NCI-H460 (cell line): Measurements from ENCODE around the gene UBE2C. TPM values are rescaled to one million over a fixed set of nuclear protein-coding genes. Genes with fewer than 3 reads are reported as not detected.
"Not testable (repeated sequence)": the region's sequence is repeated elsewhere in the genome, so short reads cannot be mapped to it uniquely, and the experiment has no call there.

Experiments
- DNase-seq: peaks from one replicate; pipeline ENCODE4 v3.0.0-alpha.2; 2016; ENCODE audit warnings: low read depth; ENCODE audit errors: extremely low read depth
- total RNA-seq: library from RNA; depleted of rRNA; stranded (reverse); fragments of >200 nt; shearing (Covaris generic); gene quantifications from 2 replicates; pipeline ENCODE4 v1.2.3, GENCODE V29; 2014

The UBE2C gene
- total RNA-seq, 1 experiment from 2014 or later: 179 TPM

DNA sequence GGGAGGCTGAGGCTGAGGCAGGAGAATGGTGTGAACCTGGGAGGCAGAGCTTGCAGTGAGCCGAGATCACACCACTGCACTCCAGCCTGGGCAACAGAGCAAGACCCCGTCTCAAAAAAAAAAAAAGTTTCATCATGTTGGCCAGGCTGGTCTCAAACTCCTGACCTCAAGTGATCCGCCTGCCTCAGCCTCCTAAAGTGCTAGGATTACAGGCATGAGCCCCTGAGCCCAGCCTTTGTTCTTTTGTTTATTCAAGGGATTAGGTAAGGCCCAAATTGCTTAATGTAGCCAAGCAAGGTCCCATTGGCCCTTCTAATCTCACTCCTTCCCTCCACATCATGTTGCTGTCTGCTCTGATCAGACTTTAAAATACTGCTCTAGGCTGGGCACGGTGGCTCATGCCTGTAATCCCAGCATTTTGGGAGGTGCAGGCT is 17.2 kb downstream of the UBE2C start:
- DNase-seq: not testable (repeated sequence)

DNA sequence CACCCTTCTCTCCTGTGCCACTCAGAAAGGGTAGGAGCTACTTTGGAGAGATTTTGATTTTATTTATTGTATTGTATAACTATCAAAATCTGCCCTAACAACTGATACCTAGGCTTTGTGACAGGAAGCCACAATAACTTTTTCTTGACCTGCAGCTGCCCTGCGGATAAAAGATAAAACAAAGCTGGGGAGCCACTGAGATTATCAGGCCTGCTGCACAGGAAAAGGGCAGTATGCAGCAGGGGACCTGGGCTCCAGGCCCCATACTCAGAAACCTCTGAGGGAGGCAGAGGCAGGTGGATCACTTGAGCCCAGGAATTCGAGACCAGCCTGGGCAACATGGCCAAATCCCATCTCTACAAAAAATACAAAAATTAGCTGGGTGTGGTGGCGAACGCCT is 20.2 kb downstream of the UBE2C start:
- DNase-seq: no peak

DNA sequence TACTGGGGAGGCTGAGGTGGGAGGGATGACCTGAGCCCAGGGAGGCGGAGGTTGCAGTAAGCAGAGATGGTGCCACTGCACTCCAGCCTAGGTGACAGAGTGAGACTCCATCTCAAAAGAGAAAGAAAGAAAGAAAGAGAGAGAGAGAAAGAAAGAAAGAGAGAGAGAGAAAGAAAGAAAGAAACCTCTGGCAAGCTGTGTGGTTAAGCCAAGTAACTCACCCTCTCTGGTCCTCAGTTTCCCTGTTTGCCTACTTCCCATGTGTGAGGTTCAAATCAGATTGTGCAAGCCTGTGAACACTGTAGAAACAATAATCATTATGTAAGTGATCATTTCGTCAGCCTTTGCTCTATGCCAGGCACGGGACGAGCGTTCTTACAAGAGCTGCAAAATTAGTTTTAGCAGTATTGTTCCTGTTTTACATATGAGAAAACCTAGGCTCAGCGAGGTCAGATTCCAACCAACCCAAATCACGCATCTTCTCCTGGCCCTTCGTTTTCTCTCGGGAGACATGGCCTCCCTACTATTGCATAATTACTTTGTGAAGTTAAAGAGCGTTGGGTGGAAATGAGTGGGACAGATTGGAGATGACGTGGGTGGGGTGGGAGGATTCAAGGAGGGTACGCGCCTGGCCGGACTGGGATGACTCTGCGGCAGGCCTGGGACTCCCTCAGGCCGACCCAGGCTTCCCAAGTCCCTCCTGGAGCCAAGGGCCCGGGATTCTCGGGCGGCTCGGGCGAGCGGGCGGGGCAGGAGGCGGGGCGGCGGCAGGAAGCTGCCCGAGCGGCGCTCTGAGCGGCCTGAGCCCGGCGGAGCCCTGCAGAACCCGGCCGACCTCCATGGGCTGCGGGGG is 20.8 kb downstream of the UBE2C start, which contains the start of gene SNX21:
SNX21 (plus strand) TSS at position 770 of the 853 bp plus-strand sequence. CDS start 121 bp downstream, outside the sequence.
- peak; percentile 70 for DNase-seq

DNA sequence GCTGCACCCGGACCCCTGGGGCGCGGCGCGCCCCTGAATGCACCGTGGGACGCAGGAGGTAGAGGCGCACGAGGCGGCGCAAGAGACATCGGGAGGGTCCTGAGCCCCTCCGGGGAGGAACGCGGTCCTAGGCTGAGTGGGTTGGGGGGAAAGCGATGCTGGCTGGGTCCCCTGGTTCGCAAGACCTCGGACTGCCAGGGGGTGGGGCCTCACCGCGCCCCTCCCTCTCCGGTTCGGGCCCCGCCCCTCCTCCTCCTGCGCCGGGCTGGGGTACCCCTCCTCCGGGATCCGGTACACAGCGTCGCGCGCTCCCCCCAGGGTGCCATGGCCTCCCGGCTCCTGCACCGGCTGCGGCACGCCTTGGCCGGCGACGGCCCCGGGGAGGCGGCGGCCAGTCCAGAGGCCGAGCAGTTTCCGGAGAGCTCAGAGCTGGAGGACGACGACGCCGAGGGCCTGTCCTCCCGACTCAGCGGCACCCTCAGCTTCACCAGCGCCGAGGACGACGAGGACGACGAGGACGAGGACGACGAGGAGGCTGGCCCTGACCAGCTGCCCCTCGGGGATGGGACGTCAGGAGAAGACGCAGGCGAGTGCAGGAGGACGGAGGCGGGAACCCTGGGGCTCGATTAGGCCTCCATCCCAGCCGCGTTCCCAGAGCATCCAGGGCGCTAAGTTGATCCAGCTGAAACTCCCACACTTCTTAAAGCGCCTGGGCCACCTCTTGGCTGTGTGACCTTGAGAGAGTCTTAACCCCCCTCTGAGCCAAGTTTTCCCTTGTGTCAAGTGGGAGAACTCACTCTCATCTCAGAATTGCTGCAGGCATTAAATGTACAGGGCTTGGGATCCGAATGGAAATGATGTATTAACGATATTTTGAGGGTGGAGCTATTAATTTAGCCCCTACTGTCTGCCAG is 21.7 kb downstream of the UBE2C start:
- DNase-seq: peak; percentile 47

DNA sequence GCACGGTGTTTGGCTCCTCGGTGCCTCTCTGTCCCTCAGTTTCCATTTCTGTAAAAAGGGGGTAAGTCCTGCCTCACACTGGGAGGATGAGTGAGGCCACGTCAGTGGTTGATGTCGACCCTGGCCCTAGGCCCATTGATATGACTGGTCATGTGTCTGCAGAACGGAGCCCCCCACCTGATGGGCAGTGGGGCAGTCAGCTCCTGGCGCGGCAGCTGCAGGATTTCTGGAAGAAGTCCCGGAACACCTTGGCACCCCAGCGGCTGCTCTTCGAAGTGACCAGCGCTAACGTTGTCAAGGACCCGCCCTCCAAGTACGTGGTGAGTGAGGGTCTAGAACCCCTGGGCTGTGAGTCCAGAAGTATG is 22.3 kb downstream of the UBE2C start:
- no peak for DNase-seq

DNA sequence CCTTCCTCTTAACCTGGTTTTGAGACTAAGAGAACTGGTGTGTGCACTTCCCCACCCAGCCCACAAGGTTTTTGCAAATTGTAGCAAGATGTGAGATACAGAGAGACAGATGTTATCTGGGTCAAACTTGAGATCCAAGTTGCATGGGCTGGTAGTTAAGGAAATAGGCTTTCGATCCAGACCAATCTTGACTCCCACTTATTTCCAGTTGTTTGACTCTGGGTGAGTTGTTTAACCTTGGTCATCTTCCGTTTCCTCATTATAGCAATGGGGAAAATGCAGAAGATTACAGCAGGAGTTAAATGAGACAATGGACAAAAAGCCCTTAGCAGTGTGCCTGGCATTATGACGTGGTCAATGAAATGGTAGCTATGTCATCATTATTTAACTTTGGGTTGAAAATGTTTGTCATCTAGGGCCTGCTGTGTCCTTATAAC is 22.9 kb downstream of the UBE2C start:
- DNase-seq: no peak

DNA sequence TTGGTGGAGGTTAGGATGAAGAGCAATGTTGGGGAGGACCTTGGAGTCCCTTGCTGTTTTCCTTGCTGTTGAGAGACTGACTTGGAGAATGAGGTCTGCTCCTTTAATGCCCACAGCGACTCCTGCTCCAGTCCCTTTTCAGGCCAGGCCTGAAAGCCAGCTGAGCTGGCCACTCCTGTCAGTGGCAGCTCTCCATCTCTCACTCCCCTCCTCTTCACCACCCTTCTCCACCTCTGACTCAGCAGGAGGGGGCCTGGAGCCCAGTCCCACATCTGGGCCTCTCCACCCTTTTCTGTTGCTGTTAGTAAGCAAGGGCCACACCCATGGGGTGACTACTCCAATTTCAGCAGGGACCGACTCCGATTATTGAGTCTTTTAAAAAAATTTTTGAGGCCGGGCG is 23.4 kb downstream of the UBE2C start:
- no peak for DNase-seq

DNA sequence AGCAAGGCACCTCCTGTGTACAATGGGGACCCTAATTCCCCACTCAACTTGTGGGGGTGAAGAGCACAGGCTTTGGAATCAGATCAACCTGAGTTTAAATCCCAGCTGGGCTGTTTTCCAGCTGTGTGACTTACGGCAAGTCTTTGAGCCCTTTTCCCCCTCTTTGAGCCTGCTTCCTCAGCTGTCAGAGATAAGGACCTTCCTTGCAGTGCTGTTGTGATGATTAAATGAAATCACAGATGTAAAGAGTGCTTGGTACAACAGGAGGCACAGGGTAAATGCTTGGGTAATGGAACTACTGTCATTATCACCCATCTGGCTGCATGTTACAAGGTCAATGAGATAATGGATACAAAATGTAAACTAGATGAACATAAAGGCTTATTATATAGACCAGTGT is 24.4 kb downstream of the UBE2C start:
- DNase-seq: no peak

DNA sequence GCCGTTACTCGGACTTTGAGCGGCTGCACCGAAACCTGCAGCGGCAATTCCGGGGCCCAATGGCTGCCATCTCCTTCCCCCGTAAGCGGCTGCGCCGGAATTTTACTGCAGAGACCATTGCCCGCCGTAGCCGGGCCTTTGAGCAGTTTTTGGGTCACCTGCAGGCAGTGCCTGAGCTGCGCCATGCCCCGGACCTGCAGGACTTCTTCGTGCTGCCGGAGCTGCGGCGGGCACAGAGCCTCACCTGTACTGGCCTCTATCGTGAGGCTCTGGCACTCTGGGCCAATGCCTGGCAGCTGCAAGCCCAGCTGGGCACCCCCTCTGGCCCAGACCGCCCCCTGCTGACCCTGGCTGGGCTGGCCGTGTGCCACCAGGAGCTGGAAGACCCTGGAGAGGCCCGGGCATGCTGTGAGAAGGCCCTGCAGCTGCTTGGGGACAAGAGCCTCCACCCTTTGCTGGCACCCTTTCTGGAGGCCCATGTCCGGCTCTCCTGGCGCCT is 28.3 kb downstream of the UBE2C start:
- no peak for DNase-seq

DNA sequence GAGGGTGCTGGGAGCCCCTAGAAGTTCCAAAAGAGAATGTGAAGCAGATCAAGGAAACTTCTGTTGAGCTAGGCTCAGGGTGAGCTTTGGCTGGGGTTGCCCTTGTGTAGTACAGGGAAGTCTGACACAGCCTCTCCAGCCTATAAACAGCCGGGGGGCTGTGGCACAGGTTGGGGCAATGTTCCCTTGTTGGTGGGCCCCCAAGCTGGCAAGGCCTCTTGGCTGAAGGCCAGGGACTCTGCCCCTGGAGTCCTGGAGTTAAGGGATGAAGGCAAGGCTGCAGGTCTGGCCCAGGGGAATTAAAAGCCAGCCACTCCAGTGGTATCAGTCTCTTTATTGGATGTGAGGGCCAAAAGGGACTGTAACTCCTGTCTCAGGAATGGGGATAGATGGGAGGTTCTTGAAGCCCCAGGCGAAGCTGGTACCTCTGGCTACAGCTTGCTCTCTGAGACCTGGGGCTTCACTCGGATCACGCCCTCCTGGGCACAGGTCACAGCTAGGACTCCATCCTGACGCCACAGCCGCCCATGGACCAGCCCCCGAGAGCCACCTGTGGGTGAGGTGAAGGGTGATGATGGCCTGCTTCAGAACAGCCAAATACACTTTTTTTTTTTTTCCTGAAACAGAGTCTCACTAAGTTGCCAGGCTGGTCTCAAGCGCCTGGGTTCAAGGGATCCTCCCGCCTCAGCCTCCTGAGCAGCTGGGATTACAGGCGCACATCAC is 29.1 kb downstream of the UBE2C start:
- no peak for DNase-seq

DNA sequence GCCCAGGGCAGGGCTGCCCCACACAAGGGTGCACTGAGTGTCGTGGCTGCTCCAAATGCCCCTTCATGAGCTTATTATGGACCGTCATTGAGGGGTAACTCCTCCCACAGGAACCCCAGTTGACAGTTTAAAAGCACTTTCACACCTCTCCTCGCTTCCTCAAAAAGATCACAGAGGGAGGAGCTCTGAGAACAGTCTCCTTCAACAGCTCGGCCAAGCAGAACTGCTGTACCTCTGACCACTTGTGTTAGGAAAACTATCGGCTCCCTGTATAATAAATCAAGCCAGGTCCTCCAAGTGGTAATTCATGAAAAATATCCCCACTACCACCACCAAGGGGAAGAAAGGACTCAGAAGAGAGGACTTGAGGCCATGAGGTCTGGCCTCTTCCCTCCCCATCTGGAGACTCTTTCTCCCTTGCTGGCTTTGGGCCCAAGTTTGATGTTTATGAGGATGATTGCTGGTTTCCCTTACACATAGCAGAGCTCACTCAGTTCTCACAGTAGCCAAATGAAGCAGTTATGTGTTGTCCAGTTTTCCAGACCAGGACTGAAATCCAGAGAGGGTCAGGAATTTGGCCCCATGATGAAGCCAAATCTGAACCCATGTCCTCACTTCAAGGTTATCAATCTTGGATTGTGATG is 29.8 kb downstream of the UBE2C start:
- DNase-seq: no peak

DNA sequence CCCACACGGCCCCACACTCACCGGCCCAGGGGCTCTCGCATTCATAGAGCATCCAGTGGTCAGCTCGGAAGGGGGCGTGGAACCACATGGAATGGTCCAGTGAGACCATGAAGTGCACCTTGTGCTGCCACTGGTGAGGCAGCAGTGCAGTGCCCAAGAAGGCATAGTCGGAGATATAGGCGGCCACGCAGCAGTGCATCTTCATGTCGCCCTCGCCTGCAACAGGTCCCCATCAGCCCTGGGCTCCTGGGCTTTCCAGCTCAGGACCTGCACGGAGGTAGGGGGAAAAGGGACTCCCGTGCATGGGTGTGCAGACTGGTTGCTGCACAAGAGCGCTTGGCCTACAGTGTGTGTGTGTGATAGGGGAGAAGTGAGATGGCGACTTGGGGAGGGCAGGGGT is 31.1 kb downstream of the UBE2C start:
- DNase-seq: no peak

DNA sequence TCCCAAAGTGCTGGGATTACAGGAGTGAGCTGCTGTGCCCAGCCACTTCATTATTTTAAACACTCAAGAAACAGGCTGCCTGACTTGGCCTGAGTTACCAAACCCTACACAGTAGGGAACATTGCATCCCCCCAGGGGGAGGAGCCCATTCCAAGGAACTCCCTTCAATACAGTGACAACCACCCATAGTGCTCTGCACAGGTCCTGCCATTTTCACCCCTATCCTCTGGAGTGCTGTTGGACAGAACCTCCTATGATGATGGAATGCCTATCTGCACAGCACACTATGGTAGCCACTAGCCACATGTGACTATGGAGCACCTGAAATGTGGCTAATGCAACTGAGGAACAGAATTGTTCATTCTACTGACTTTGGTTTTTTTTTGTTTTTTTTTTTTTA is 33.0 kb downstream of the UBE2C start:
- no peak for DNase-seq

DNA sequence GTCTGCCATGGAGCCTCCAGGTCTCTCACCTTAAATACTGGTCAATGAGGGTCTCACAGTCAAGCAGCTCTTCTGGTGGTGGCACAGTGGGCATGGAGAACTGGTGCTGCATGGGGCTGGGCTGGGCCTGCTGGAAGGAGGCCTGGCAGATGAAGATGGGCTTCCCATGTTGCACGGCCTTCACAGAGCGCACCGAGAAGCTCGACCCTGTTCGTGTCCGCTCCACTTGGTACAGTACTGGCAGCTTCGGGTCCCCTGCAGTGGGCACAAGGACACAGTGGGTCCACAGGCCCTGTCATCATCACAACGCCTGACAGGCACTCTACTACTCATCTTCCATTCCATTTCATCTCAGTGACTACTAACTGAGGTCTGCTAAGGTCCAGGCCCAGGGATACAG is 36.0 kb downstream of the UBE2C start:
- no peak for DNase-seq

DNA sequence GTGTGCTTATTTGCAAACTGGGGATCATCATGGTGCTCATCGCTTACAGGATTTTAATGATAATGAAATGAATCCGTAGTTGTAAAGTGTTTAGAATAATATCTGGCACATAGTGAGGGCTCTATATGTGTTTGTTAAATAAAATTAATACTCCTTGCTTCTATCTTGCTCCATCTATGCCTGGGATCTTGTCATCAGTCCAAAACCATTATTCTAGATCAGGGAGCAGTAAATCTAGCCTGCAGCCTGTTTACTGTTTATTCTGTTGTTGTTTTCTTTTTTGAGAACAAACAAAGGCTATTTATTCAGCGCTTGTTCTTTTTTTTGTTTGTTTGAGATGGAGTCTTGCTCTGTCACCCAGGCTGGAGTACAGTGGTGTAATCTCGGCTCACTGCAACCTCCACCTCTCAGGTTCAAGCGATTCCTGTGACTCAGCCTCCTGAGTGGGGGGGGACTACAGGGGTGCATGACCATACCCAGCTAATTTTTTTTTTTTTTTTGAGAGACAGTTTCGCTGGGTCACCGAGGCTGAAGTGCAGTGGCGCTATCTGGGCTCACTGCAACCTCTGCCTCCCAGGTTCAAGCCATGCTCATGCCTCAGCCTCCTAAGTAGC is 36.6 kb downstream of the UBE2C start:
- DNase-seq: no peak

DNA sequence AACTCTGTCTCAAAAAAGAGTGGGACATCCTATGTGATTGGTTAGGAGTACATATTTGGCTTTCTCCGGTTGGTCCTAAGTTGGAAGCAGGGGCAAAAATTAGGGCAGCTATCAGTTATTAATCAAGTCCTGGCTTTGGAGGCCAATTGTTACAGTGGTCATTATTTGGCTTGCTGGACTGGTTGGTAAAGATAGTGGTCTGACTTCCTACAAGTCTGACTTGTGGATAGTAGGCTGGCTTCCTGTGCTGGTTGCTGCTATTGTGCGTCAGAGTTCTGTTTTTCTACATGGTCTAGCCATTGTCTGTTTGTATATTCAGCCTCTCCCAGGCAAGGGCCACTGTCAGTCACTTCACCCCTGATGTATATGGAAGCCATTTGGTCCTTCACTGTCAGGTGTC is 37.8 kb downstream of the UBE2C start:
- DNase-seq: no peak

DNA sequence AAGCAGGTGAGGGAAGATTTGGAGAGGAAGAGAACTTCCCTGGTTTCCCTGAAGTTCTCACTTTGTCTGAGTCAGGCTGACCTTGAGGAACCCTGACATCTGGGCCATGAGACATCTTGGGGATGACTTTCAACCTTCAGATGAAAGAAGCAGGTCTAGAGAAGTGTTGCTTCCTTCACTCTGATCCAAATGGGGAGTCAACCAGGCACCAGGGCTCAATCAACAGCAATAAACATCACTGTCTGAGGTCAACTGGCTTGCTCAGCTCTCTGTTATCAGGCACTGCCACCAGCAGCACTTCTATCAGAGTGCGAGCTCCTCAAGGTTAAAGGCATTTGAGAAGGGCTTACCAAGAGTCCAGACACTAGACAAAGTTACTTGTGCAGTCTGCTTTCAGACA is 38.5 kb downstream of the UBE2C start:
- DNase-seq: no peak

DNA sequence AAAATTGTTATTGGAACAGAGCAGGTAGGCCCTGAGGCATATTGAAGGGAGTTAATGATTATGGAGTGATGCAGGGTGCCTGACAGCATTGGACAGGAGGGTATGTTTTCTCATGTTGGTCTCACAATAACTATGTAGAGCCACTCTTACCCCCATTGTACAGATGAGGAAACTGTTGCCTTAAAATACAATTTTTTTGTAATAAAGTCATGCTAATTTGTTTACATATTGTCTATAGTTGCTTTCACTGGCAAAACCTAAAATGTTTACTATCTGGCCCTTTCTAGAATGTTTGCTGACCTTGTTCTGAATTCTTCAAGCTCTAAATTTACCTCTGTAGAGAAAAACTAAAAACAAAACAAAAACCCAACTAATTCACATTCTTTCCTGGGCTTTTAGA is 39.1 kb downstream of the UBE2C start:
- no peak for DNase-seq

DNA sequence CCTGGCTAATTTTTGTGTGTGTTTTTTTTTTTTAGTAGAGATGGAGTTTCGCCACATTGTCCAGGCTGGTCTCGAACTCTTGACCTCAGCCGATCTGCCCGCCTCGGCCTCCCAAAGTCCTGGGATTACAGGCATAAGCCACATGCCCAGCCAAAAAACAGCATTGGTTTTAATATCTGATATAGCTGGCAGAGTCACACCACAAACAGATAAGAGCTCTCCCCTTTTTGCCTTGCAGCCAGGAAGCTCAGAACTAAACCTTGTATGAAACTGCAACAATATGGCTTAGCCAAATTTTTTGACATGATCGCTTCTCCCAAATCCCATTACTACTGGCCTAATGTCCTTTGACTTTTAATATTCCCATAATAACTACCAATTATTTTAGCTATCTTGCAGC is 39.9 kb downstream of the UBE2C start:
- no peak for DNase-seq

DNA sequence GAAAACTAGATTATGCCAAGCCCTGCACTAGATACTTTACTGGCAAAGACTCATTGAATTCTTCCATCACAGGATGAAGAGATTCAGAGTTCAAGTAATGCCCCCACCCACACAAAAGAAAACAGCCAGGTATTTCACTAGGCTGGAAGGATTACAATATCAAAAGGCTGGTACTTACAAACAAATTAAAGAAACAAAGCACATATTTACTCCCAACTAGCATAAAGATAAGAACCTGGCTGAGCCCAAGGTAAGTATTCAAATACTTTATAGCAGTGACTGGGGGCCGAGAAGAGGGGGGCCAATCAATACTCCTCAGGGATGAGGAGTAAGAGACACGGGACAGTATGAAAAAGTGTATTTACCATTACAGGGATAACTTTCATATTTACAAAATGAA is 41.0 kb downstream of the UBE2C start:
- DNase-seq: no peak
